GM12878 (cell line): ENCODE results near the gene ERC1.

Experiments used
- ATF3 ChIP-seq: IDR thresholded peaks from 2 replicates; pipeline ENCODE4 v1.6.1; 2011; ENCODE audit warnings: low read depth, mild to moderate bottlenecking, low read length, moderate library complexity, borderline replicate concordance; ENCODE audit errors: extremely low read depth
- DPF2 ChIP-seq: fragments of 450-650 bp; IDR thresholded peaks from 2 replicates; pipeline ENCODE4 v1.6.1; 2017; ENCODE audit warnings: mild to moderate bottlenecking
- ELK1 ChIP-seq: IDR thresholded peaks from 2 replicates; pipeline ENCODE4 v1.6.1; 2012; ENCODE audit warnings: low read depth, low read length, improper control_type of control experiment
- EP300 ChIP-seq, 2 experiments: fragments of 150-350 bp in 1 of 2; IDR thresholded peaks; 2 replicates each; pipeline ENCODE4 v1.6.1; 2011 to 2012; ENCODE audit warnings: low read depth in 2 of 2, low read length in 2 of 2, borderline replicate concordance in 1 of 2, improper control_type of control experiment in 1 of 2, inconsistent platforms in 1 of 2; ENCODE audit not compliant: control insufficient read depth in 1 of 2
- HDAC6 ChIP-seq: fragments of 200-600 bp; sonication (generic); IDR thresholded peaks from one replicate; pipeline ENCODE4 v1.8.0; 2017; ENCODE audit warnings: antibody characterized with exemption; ENCODE audit not compliant: unreplicated experiment
- POLR2A ChIP-seq: IDR thresholded peaks from 2 replicates; pipeline ENCODE4 v1.6.1; 2011; ENCODE audit warnings: low read depth, mild to moderate bottlenecking, low read length
- POLR2AphosphoS5 ChIP-seq: IDR thresholded peaks from 2 replicates; pipeline ENCODE4 v1.6.1; 2011; ENCODE audit warnings: mild to moderate bottlenecking, low read length, inconsistent platforms
- SMC3 ChIP-seq: IDR thresholded peaks from 2 replicates; pipeline ENCODE4 v1.6.1; 2011; ENCODE audit warnings: low read length, improper control_type of control experiment, borderline replicate concordance
- SP1 ChIP-seq: IDR thresholded peaks from one replicate; pipeline ENCODE4 v1.6.1; 2011; ENCODE audit warnings: low read depth, low read length
- YBX1 ChIP-seq: fragments of 450-650 bp; IDR thresholded peaks from 2 replicates; pipeline ENCODE4 v1.6.1; 2016; ENCODE audit warnings: antibody characterized with exemption
- ZSCAN29 ChIP-seq: fragments of 450-650 bp; IDR thresholded peaks from 2 replicates; pipeline ENCODE4 v1.6.1; 2017; ENCODE audit warnings: mild to moderate bottlenecking, moderate library complexity
- TF ChIP-seq, protein P1 (sequence below), 3 experiments: IDR thresholded peaks in 2 of 3; conservative IDR thresholded peaks in 1 of 3; 2 replicates each; pipeline ENCODE4 v1.5.1; 2011; ENCODE audit warnings: low read depth in 3 of 3, low read length in 3 of 3, mild to moderate bottlenecking in 3 of 3, control low read depth in 2 of 3, moderate library complexity in 2 of 3, inconsistent platforms in 1 of 3, mixed read lengths in 1 of 3; ENCODE audit not compliant: control insufficient read depth in 2 of 3, insufficient read depth in 1 of 3; ENCODE audit errors: extremely low read depth in 1 of 3

DNA sequence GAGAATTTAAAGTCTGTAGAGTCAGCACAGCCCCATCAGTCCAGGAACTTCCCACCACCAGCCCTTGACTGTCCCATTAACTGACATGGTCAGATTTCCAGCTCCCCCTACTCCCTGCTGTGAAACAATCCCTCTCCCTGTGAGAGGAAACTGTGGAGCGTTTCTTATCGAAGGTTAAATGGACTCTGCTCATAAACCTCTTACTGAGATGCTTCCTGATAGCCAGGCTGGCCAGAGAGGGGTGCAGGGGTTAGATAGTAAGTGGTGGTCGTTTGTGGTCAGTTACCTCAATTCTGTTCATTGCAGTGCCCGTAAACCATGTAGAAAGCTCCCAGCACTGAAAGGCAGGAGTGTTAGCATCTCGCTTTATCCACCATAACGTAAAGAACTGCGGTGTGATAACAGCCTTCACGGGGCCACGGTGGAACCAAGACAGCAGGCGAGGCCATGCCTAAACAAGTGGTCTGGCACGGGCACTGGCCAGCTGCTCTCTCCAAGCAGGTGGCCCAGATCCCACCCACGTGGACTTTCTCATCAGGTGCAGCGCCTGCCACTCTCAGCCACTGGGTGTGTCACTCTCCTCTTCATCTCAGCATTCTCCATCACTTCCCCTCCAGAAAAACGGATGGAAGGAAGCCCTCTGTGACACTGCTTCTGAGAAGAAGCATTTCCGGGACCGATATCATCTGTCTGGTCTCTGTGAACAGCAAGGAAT lies 501.1 kb downstream of the ERC1 start:
- TF ChIP-seq HDAC6 = no peak
- no peak for TF ChIP-seq POLR2A
- TF ChIP-seq SP1 = no peak
- TF ChIP-seq POLR2AphosphoS5 = no peak
- TF ChIP-seq, protein P1, sequence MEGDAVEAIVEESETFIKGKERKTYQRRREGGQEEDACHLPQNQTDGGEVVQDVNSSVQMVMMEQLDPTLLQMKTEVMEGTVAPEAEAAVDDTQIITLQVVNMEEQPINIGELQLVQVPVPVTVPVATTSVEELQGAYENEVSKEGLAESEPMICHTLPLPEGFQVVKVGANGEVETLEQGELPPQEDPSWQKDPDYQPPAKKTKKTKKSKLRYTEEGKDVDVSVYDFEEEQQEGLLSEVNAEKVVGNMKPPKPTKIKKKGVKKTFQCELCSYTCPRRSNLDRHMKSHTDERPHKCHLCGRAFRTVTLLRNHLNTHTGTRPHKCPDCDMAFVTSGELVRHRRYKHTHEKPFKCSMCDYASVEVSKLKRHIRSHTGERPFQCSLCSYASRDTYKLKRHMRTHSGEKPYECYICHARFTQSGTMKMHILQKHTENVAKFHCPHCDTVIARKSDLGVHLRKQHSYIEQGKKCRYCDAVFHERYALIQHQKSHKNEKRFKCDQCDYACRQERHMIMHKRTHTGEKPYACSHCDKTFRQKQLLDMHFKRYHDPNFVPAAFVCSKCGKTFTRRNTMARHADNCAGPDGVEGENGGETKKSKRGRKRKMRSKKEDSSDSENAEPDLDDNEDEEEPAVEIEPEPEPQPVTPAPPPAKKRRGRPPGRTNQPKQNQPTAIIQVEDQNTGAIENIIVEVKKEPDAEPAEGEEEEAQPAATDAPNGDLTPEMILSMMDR (IDR thresholded peaks at IDR 0.05 in 2 of 3, conservative IDR thresholded peaks at IDR 0.05 in 1 of 3; ENCODE audit: control insufficient read depth in 2 of 3, extremely low read depth in 1 of 3, insufficient read depth in 1 of 3, low read depth in 3 of 3, low read length in 3 of 3) = no peak
- no peak for TF ChIP-seq YBX1
- TF ChIP-seq SMC3 = no peak
- TF ChIP-seq EP300 (IDR thresholded peaks at IDR 0.05; ENCODE audit: borderline replicate concordance in 1 of 2, control insufficient read depth in 1 of 2, low read depth in 2 of 2, low read length in 2 of 2) = no peak
- no peak for TF ChIP-seq DPF2
- no peak for TF ChIP-seq ELK1
- TF ChIP-seq ZSCAN29 = no peak
- no peak for TF ChIP-seq ATF3
